ENCODE measurements around the gene SLC46A2.

DNA sequence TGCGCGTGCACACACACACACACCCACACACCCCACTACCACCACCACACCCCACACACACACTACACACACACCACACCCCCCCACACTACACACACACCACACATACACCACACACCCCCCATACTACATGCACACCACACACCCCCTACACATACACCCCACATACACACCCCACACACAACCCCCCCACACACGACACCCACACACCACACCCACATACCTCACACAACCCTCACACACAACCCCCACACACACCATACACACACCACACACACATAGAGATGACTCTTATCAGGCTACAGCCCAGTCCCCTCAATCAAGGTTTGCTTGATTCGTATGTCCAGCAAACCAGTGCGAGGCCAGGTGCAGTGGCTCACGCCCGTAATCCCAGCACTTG, 25.7 kb downstream of the SLC46A2 start:
- no peak for TF ChIP-seq EZH2 (IDR thresholded peaks at IDR 0.05; ENCODE audit: insufficient read depth, low read length)
- TF ChIP-seq, protein P1, sequence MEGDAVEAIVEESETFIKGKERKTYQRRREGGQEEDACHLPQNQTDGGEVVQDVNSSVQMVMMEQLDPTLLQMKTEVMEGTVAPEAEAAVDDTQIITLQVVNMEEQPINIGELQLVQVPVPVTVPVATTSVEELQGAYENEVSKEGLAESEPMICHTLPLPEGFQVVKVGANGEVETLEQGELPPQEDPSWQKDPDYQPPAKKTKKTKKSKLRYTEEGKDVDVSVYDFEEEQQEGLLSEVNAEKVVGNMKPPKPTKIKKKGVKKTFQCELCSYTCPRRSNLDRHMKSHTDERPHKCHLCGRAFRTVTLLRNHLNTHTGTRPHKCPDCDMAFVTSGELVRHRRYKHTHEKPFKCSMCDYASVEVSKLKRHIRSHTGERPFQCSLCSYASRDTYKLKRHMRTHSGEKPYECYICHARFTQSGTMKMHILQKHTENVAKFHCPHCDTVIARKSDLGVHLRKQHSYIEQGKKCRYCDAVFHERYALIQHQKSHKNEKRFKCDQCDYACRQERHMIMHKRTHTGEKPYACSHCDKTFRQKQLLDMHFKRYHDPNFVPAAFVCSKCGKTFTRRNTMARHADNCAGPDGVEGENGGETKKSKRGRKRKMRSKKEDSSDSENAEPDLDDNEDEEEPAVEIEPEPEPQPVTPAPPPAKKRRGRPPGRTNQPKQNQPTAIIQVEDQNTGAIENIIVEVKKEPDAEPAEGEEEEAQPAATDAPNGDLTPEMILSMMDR (IDR thresholded peaks at IDR 0.05; ENCODE audit: insufficient read depth, low read depth, low read length): no peak
